ENCODE measurements around the gene UGT1A3. TPM values are rescaled to one million over a fixed set of nuclear protein-coding genes. Genes with fewer than 3 reads are reported as not detected.

UGT1A3 gene
- total RNA-seq, 1 donor from 2014 or later = not detected

DNA sequence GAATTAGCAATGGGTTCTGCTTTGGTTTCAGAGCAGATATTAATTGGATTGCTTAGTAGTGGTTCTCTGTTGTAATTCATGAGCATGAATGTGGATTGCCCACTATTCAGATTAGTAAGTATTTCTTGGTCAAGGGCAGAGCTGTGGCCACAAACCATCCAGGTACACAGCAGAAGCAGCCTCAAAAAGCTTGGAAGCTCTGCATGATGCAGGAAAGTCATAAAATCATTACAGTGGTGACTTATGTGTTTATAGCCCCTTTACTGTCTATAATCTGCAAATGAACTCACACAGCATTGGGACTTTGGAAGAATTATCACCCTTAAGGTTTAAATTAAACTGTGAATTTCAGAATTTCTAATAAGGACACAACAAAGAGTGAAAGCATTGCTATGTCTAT lies 29.3 kb downstream of the UGT1A3 start:
- DNase-seq = no peak

DNA sequence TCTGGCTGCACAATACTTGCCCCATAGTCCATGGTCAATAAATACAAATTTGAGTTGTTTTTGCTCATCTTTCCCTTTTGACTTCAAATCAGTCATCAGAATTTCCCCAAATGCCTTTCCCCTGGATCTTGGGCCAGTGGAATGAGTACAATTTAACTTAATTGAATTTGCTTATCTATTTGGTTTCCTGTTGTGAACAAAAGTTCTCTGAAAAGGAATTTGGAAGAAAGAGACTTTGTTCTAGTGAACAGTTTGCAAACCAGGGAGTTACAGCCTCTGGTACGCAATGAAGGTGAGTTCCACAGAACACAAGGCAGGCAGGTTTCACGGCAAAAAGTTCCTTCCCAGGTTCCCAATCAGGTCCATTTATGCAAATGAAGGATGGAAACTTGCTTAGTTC lies 30.0 kb downstream of the UGT1A3 start:
- DNase-seq = no peak

DNA sequence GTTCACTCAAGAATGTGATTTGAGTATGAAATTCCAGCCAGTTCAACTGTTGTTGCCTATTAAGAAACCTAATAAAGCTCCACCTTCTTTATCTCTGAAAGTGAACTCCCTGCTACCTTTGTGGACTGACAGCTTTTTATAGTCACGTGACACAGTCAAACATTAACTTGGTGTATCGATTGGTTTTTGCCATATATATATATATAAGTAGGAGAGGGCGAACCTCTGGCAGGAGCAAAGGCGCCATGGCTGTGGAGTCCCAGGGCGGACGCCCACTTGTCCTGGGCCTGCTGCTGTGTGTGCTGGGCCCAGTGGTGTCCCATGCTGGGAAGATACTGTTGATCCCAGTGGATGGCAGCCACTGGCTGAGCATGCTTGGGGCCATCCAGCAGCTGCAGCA lies 31.2 kb downstream of the UGT1A3 start, which contains the start of gene UGT1A1:
TSS of gene UGT1A1 (plus strand) at position 228 of the 400 bp plus-strand sequence. CDS start at position 246, 18 bp downstream.
- no peak for DNase-seq

DNA sequence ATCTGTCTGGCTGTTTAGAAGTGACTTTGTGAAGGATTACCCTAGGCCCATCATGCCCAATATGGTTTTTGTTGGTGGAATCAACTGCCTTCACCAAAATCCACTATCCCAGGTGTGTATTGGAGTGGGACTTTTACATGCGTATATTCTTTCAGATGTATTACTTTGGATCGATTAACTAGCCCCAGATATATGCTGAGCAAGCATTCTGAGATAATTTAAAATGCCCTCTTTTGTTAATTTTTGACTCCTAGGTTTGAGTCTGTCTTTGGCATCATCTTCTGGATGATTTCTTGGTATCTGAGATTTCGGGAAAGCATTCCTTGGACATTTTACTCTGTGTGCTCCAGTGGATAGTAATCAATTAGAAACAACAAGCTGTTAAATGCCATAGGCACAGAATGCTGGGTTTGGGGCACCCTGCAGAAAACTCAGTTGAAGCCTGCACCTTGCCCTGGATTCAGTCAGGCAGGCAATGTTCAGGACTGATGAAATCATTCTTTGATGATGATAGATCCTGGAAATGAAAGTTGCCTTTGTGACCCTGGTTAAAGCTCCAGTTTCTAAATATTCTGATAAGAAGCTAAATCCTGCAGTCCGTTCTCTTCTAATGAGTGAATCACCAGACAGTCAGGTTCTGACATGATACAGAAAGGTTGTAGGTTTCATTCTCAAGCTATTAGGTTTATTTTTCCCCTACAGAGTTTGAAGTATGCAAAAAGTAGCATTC lies 32.4 kb downstream of the UGT1A3 start:
- no peak for DNase-seq

DNA sequence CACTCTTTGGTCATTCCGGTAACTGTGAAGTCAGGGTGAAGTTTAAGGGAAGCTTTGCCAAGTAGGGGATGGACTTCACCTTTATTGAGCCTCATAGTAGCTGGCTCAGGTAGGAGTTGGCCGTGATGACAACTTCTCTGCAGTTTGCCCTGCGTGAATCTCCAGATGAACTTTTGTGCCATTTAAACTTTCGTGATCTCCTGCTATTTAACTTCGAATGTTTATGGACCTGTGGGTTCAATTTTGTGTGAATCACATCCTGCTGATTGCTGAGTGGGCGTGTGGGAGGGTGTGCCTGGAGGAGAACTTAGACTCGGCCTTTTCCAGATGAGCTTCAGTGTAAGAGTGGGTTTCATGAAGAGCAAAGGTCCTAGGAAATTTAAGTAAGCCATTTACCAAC lies 35.4 kb downstream of the UGT1A3 start:
- DNase-seq = no peak

DNA sequence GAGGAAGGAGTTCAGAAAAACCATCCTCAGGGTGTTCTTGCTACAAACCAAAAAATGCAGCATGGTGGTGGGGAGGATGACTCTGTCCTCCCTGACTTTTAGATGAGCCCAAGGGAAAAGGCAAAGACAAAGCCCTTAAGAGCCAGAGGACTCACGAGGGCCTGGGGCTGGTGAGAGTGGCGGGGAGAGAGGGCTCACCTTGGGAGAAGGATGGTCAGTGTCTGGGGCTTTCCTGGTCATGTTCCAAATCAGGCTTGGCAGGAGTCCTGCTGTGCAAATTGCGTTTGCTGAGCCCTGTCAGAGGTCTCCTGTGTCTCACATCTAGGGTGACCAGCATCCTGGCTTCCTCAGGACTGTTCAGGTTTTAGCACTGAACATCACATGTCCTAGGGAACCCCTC lies 35.9 kb downstream of the UGT1A3 start:
- no peak for DNase-seq

DNA sequence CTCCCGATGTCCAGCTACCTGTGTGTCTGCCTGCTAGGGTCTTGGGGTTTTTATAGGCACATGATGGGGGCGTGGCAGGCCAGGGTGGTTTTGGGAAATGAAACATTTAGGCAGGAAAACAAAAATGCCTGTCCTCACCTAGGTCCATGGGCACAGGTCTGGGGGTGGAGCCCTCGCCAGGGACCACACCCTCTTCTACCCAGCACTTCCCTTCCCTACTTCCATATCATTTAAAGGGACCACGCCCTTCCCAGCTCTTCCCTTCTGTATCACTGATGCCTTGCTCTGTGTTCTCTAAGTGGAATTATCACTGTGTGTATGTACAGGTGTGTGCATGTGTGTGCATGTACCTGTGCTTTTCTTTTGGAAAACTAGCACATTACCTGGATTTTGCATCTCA lies 37.6 kb downstream of the UGT1A3 start:
- DNase-seq = no peak

DNA sequence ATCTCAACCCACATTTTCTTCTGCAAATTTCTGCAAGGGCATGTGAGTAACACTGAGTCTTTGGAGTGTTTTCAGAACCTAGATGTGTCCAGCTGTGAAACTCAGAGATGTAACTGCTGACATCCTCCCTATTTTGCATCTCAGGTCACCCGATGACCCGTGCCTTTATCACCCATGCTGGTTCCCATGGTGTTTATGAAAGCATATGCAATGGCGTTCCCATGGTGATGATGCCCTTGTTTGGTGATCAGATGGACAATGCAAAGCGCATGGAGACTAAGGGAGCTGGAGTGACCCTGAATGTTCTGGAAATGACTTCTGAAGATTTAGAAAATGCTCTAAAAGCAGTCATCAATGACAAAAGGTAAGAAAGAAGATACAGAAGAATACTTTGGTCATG lies 39.2 kb downstream of the UGT1A3 start:
- DNase-seq = no peak

DNA sequence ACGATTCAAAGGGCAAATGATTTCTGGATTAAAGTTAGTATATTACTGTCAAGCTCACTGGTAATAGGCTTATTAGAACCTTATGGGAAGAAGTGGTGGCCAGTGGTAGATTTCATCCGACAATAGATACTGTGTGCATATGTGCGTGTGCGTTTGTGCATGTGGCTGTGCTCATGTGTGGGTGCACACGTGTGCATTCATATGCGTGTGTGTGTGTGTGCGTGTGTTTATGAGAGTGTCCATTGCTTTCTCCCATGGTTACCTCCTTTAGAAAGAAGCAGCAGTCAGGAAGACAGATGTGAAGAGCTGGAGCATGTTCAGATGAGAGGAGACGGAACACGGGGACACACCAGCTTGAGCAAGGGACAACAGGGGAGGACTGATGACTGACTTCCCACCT lies 40.4 kb downstream of the UGT1A3 start:
- no peak for DNase-seq

DNA sequence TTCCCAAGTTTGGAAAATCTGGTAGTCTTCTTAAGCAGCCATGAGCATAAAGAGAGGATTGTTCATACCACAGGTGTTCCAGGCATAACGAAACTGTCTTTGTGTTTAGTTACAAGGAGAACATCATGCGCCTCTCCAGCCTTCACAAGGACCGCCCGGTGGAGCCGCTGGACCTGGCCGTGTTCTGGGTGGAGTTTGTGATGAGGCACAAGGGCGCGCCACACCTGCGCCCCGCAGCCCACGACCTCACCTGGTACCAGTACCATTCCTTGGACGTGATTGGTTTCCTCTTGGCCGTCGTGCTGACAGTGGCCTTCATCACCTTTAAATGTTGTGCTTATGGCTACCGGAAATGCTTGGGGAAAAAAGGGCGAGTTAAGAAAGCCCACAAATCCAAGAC lies 43.3 kb downstream of the UGT1A3 start:
- DNase-seq = no peak

DNA sequence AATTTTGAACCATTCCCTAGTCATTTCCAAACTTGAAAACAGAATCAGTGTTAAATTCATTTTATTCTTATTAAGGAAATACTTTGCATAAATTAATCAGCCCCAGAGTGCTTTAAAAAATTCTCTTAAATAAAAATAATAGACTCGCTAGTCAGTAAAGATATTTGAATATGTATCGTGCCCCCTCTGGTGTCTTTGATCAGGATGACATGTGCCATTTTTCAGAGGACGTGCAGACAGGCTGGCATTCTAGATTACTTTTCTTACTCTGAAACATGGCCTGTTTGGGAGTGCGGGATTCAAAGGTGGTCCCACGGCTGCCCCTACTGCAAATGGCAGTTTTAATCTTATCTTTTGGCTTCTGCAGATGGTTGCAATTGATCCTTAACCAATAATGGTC lies 43.7 kb downstream of the UGT1A3 start:
- DNase-seq = no peak

DNA sequence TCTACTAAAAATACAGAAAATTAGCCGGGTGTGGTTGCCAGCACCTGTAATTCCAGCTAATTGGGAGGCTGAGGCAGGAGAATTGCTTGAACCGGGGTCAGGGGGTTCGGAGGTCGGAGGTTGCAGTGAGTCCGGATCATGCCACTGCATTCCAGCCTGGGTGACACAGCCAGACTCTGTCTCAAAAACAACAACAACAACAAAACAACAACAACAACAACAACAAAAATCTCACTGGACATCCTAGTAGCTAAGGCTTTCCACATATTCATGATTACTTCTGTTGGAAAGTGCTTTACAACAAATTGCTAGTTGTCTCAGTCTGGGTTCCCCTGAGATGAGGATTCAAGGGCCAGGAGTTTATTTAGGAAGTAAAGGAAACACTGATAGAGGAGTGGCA lies 45.0 kb downstream of the UGT1A3 start:
- DNase-seq = no peak

DNA sequence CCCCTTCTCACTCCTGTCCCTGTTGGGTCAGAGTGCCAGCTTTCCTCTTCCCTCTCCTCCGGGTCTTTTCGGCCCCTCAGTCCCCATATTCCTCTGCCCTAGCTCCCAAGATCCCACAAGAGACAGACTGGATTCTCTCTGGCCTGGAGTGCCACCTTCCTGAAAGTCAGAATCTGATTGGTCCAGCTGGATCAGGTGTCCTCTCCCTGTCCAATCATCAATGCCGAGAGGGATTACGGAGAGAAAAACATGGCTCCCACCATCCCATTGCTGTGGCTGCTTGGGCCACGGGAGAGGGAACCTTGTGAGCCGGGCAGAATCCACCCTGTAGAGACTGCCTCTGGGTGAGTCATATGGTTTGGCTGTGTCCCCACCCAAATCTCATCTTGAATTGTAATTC lies 46.6 kb downstream of the UGT1A3 start:
- DNase-seq = no peak

DNA sequence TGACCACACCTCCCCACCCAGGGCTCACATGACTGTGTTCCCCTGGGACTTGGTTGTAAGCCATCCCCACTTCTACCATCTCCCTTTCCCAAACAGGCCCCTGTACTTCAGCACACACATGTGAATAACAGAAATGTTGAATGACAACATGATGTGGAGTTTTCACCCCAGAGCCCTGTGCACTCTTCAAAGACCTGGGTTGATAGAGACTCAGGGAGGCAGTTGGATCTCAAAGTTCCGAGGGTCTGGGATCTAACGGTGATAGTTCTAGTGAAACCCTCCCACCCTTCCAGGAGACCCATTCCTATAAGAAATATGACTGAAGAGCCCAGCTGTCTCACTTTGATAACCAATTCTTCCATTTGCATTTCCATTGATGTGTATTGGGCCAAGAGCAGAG lies 49.2 kb downstream of the UGT1A3 start, which contains the start of gene MROH2A:
TSS of gene MROH2A (plus strand) at position 301 of the 400 bp plus-strand sequence. CDS start 1,029 bp downstream, outside the sequence.
- no peak for DNase-seq

DNA sequence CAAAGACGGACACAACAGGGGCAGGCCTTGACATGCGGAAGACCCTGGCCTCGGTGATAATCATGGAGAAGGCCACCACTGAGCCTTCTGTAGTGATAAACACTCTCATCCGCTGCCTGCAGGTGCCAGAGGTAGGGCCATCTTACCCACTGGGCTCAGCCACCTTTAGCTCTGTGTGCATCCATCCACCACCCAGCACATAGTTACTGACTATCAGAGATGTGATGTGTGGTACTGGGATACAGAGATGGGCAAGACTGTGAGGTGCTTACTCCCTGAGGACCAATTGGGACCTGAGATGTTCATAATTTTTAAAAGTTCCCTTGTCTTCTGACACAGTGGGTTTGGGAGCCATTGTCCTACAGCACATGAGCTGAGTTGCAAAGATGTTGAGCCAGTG lies 50.9 kb downstream of the UGT1A3 start:
- no peak for DNase-seq

DNA sequence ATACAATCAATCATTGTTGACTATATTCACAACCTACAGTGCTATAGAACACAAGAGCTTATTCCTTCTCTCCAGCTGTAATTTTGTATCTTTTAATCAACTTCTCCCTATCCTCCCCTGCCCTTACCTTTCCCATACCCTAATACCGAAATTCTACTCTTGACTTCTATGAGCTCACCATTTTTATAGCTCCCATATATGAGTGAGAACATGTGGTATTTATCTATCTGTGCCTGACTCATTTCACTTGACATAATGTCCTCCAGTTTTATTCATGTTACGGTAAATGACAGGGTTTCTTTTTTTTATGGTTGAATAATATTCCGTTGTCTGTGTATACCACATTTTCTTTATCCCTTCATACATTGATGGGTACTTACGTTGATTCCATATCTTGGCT lies 51.9 kb downstream of the UGT1A3 start:
- no peak for DNase-seq

DNA sequence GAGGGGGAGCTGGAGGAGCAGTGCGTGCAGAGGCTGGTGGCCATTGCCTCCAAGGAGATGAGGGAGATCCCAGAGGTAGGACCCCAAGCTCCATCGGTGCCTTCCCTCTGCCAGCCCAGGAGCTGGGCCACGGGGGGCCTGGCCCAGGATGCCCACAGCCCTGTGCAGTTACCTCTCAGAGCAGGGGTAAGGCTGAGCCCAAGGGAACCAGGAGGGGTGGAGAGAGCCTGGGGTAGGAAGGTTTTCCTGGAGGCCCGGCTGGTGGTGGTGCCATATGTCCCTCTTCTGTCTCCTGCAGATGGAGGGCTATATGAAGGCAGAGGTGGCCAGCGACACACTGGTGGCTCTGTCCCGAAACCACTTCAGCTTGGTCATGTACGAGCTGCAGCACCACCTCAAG lies 60.7 kb downstream of the UGT1A3 start:
- no peak for DNase-seq

DNA sequence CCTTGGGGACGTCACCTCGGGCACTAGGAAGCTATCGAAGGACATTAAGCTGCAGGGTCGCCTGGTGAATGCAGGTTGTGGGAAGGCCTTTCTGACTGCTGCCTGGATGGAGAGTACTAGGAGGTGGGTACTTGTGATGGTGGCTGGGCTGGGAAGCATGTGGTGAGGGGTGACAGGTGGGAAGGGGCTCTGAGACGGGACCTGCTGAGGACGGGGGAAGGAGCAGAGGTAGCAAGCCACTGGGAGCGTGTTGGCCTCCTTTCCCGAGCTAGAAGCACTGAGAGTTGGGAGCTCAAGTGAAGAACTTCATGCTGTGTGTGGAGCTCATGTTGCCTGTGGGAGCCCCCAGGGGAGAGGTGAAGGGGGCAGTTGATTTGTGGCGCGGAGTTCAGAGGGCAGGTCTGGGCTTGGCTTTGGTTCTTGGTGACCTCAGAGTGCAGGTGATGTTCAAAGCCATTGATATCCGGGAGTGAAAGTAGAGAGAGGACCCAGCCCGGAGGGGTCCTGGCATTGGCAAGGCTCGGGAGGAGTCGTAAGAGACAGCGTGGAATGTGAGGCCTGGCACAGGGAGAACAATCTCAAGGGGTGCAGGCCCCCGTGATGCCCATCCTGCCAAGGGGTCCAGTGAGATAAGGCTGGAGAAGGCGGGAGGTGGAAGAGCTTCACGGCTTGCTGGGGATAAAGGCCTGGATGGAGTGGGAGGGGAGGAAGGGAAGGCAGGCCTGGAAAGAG lies 62.5 kb downstream of the UGT1A3 start:
- no peak for DNase-seq

DNA sequence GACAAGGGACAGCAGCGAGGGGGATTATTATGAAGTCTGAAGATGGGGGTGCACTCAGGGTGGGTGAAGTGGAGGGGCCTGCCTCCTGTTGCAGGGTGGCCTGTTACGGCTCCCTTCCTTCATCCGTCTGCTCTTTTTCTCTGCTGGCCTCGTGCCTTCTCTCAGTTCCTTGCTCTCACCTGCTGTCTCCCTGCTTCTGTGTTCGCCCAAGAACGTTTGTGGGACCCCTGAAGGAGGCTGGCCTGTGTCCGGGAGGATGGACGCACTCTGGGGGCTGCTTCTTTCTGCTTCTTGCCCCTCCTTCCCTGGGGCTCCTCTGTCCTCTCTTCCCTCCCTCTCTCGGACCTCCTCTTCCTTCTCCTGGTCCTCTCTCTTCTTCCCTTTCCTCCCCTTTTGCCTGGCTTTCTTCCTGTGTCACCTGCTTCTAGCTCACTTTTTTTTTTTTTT lies 63.1 kb downstream of the UGT1A3 start:
- DNase-seq = no peak

DNA sequence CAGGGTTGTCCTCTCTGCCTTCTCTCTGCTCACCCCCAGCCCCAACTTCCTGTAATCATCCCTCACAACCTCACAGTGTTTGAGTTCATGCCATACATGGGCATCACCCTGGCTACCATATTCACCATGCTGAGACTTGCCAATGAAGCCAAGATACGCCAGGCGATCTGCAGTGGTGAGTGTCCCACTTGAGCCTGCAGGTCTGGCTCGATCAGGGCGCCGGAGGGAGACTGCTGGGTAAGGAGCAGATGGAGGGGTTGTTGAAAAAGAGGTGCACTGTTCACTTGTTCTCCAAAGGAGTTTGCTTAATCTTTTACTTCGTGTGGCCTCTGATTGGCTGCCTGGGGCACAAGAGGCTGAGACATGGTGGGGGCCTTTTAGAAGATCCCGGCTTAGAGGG lies 63.9 kb downstream of the UGT1A3 start:
- no peak for DNase-seq

DNA sequence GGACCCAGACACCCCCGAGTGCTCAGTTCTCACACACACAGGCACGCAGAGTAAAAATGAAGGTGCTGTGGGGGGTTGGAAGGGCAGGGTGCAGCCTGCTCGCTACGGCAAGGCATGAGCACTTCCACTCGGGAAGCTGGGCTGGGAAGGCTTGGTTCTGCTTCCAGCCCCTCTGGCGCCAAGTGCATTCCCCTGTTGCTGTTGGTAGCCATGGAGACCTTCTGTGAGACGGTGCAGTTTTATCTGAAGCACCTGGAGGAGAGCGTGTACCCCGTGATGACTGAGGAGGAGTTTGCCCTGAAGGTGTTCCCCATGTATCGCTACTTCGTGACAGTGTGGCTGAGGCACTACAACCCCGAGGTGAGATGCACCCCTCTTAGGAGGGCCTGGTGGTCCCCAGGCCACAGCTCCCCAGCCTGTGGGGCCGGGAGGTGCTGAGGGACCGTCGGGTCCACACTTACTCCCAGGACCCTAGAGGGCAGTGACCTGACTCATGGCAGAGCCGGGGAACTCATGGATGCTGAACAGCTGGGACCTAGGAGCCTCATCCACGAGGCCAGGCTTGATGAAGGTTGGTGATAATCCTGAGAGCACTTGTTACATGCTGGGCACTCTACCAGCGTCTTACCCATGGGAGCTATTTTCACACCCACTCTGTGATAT lies 64.8 kb downstream of the UGT1A3 start:
- no peak for DNase-seq

DNA sequence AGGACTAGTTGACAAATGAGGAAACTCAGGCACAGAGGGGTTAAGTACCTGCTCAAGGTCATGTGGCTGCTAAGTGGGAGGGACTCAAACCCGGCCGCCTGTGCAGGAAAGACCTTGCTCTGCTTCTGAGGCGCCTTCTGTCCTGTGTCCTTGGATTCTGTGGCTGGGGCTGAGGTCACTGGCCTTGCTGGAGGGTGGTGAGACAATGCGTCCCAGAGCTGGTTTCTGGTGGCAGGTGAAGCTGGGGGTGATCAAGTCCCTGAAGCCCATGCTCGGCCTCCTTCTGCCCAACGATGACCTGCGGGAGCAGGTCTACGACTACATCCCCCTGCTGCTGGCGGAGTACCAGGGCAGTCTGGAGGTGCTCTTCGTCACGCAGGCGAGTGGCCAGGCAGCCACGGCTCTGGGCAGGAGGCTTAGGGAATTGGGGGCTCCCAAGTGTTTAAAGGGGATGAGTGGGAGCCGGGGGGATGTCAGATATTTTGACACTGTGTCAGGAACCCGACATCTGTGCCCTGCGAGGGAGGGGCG lies 65.4 kb downstream of the UGT1A3 start:
- no peak for DNase-seq

DNA sequence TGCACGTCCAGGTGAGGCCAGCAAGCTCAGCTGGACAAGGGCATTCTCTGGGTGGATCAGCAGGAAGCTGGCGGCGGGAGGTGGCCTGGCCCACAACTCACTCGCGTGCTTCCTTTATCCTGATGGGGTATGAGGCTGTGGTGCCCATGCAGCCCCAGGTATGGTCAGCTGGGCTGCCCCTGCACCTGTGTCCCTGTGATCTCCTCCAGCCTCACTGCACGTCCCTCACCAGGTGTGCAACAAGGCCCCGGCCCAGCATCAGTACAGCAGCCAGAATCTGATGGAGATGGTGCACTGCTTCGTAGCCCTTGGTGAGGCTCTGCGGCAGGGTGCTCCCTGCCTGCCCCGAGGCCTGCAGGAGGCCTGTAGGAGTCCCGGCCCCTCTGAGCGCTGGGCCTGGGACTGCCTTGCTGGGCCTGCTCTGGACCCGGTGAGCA lies 66.9 kb downstream of the UGT1A3 start:
- DNase-seq = no peak
